ENCODE data around the gene TRAPPC12. TPM values are rescaled to one million over a fixed set of nuclear protein-coding genes. Genes with fewer than 3 reads are reported as not detected.

Gene TRAPPC12
- total RNA-seq, 3 donors from 2014 or later (not counting 1 experiment from before 2014, with no cell fraction given), result 65.1 to 92.6 (median 86.7) TPM

- TF ChIP-seq, protein P1, sequence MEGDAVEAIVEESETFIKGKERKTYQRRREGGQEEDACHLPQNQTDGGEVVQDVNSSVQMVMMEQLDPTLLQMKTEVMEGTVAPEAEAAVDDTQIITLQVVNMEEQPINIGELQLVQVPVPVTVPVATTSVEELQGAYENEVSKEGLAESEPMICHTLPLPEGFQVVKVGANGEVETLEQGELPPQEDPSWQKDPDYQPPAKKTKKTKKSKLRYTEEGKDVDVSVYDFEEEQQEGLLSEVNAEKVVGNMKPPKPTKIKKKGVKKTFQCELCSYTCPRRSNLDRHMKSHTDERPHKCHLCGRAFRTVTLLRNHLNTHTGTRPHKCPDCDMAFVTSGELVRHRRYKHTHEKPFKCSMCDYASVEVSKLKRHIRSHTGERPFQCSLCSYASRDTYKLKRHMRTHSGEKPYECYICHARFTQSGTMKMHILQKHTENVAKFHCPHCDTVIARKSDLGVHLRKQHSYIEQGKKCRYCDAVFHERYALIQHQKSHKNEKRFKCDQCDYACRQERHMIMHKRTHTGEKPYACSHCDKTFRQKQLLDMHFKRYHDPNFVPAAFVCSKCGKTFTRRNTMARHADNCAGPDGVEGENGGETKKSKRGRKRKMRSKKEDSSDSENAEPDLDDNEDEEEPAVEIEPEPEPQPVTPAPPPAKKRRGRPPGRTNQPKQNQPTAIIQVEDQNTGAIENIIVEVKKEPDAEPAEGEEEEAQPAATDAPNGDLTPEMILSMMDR (IDR thresholded peaks at IDR 0.05), result no peak
- no peak for ATAC-seq
Observed at GRCh38 chr2:3342324-3342723, 37.2 kb upstream of the TRAPPC12 start.

GRCh38 chr2:3343012-3343411, 36.5 kb upstream of the TRAPPC12 start:
- no peaks in the 10 kb centered on the region for H3K9me3 Mint-ChIP-seq
- Histone ChIP-seq H3K4me3 (ENCODE audit: low read length) (no peak overlapping the region), H3K27ac (ENCODE audit: low read length) (no peak overlapping the region), H3K9me3 (ENCODE audit: control insufficient read depth, insufficient read depth, low read length) (no peaks in the 10 kb centered on the region), H3K4me1 (ENCODE audit: control insufficient read depth, insufficient read depth, low read length) (no peaks in the 10 kb centered on the region), H3K27me3 (ENCODE audit: control insufficient read depth, insufficient read depth, low read length) (no peaks in the 10 kb centered on the region), H3K36me3 (ENCODE audit: control insufficient read depth, insufficient read depth, low read length) (peaks cover 4% of the 10 kb centered on the region)
- no peak overlapping the region for H3K27ac Mint-ChIP-seq
- TF ChIP-seq, protein P1 (IDR thresholded peaks at IDR 0.05), result no peak
- intact Hi-C loops (cut with micrococcal nuclease), result no loop called here
- H3K27me3 Mint-ChIP-seq (ENCODE audit: low read depth in 2 of 2), result no peaks in the 10 kb centered on the region
- 95% methylated on average over 11 of the region's 11 CpGs for WGBS (ENCODE audit: insufficient coverage)
- peaks cover 9% of the 10 kb centered on the region for H3K36me3 Mint-ChIP-seq
- DNase-seq (no peak), ATAC-seq (no peak)
- H3K4me3 Mint-ChIP-seq, result no peak overlapping the region
- peaks cover 11 to 15% of the 10 kb centered on the region in 2 donors for H3K4me1 Mint-ChIP-seq

More at GRCh38 chr2:3342324-3342723, 37.2 kb upstream of the TRAPPC12 start:
- Histone ChIP-seq H3K27ac (ENCODE audit: low read length) (no peak overlapping the region), H3K9me3 (ENCODE audit: control insufficient read depth, insufficient read depth, low read length) (no peaks in the 10 kb centered on the region), H3K4me1 (ENCODE audit: control insufficient read depth, insufficient read depth, low read length) (no peaks in the 10 kb centered on the region), H3K4me3 (ENCODE audit: low read length) (no peak overlapping the region), H3K27me3 (ENCODE audit: control insufficient read depth, insufficient read depth, low read length) (no peaks in the 10 kb centered on the region), H3K36me3 (ENCODE audit: control insufficient read depth, insufficient read depth, low read length) (peaks cover 6% of the 10 kb centered on the region)
- Mint-ChIP-seq H3K4me1 (peaks cover 6 to 9% of the 10 kb centered on the region in 2 donors), H3K27me3 (ENCODE audit: low read depth in 2 of 2) (no peaks in the 10 kb centered on the region), H3K27ac (no peak overlapping the region), H3K9me3 (no peaks in the 10 kb centered on the region), H3K36me3 (peaks cover 3% of the 10 kb centered on the region), H3K4me3 (no peak overlapping the region)
- DNase-seq, result no peak
- intact Hi-C loops (cut with micrococcal nuclease), result no loop called here
- WGBS (ENCODE audit: insufficient coverage), result 97% methylated on average over 9 of the region's 9 CpGs

DNA sequence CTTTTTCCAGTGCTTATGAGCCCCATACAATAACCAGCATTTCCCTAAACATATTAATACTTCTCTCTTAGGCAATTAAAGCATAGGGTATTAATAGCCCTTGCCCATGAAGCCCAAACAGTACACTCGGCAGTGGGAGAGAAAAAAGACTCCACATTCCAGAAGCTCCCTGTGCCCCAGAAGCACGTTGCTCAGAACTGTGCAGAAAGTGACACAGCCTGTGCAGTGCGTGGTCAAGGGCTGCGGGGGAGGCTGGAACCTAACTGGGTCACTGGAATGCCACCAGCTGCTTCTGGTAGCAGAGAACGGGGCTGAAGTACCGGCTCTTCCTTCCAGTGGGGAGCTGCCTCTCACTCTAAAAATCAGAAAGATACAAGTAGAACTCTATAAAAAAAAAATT, 34.6 kb upstream of the TRAPPC12 start:
- TF ChIP-seq, protein P1 (IDR thresholded peaks at IDR 0.05), result no peak
- 75% methylated on average over 6 of the region's 6 CpGs for WGBS (ENCODE audit: insufficient coverage)
- H3K4me1 ChIP-seq (ENCODE audit: control insufficient read depth, insufficient read depth, low read length), result no peaks in the 10 kb centered on the region
- no peak overlapping the region for H3K4me3 ChIP-seq (ENCODE audit: low read length)
- H3K27ac ChIP-seq (ENCODE audit: low read length), result no peak overlapping the region
- no peaks in the 10 kb centered on the region for H3K27me3 ChIP-seq (ENCODE audit: control insufficient read depth, insufficient read depth, low read length)
- no peak for ATAC-seq
- no peaks in the 10 kb centered on the region for H3K27me3 Mint-ChIP-seq (ENCODE audit: low read depth in 2 of 2)
- intact Hi-C loops (cut with micrococcal nuclease), result no loop called here
- H3K9me3 ChIP-seq (ENCODE audit: control insufficient read depth, insufficient read depth, low read length), result no peaks in the 10 kb centered on the region
- no peaks in the 10 kb centered on the region for H3K9me3 Mint-ChIP-seq
- peaks cover 11 to 20% of the 10 kb centered on the region in 2 donors for H3K4me1 Mint-ChIP-seq
- no peak for DNase-seq
- H3K27ac Mint-ChIP-seq, result no peak overlapping the region
- H3K4me3 Mint-ChIP-seq, result no peak overlapping the region
- H3K36me3 Mint-ChIP-seq, result peaks cover 9% of the 10 kb centered on the region
- H3K36me3 ChIP-seq (ENCODE audit: control insufficient read depth, insufficient read depth, low read length), result peaks cover 4% of the 10 kb centered on the region

GRCh38 chr2:3345621-3346020, 33.9 kb upstream of the TRAPPC12 start:
- WGBS (ENCODE audit: insufficient coverage), result 98% methylated on average over 7 of the region's 7 CpGs
- TF ChIP-seq, protein P1 (IDR thresholded peaks at IDR 0.05), result no peak
- no peak overlapping the region for H3K27ac Mint-ChIP-seq
- no peaks in the 10 kb centered on the region for H3K9me3 Mint-ChIP-seq
- H3K27me3 Mint-ChIP-seq (ENCODE audit: low read depth in 2 of 2), result no peaks in the 10 kb centered on the region
- H3K4me3 Mint-ChIP-seq, result no peak overlapping the region
- H3K4me3 ChIP-seq (ENCODE audit: low read length), result no peak overlapping the region
- H3K4me1 ChIP-seq (ENCODE audit: control insufficient read depth, insufficient read depth, low read length), result no peaks in the 10 kb centered on the region
- no peak for DNase-seq
- H3K36me3 Mint-ChIP-seq, result peaks cover 9% of the 10 kb centered on the region
- H3K4me1 Mint-ChIP-seq, result peaks cover 11 to 20% of the 10 kb centered on the region in 2 donors
- H3K27ac ChIP-seq (ENCODE audit: low read length), result no peak overlapping the region
- no peaks in the 10 kb centered on the region for H3K9me3 ChIP-seq (ENCODE audit: control insufficient read depth, insufficient read depth, low read length)
- H3K36me3 ChIP-seq (ENCODE audit: control insufficient read depth, insufficient read depth, low read length), result peaks cover 4% of the 10 kb centered on the region
- intact Hi-C loops (cut with micrococcal nuclease), result no loop called here
- no peak for ATAC-seq
- H3K27me3 ChIP-seq (ENCODE audit: control insufficient read depth, insufficient read depth, low read length), result no peaks in the 10 kb centered on the region

All from natural killer cell (primary cell).